GM12872 (cell line): ENCODE data around the gene DNAAF1.

Experiments used
- TF ChIP-seq, protein P1 (sequence below): IDR thresholded peaks from 3 replicates; pipeline ENCODE4 v1.5.1; 2011; ENCODE audit warnings: low read depth, mild to moderate bottlenecking, low read length, moderate library complexity; ENCODE audit not compliant: insufficient read depth

The DNAAF1 gene

DNA sequence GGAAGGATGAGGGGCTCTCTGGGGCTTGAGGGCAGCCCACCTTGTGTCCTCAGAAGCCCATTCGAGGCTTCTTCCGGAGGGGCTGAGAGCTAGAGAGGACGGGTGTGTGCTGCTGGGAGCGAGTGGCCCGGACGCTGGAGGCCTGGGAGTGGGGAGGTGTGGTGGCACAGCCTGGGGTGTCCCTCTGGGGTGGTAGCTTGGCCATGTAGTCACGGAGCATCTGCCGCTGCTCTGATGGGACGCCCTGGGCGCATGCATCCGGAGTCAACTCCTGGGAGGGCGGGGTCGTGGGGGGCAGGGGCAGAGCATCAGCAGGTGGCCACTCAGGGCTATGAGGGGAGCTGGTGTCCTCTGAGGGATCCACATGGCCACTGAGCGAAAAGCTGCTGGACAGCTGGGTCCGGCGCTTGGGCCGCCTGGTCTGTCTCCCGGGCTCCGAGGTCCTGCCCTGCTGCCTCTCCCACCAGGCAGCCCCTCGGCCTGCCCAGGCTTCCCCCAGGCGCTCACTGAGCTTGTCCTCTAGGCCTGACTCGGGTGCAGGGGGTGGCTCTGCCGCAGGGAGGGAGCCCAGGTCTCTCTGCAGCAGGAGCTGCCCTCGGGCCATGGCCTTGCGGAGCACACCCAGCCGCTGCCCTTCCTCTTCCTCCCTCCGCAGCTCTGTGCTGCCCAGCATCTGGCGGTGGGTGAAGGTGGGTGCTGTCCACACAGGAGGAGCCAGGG, 33.9 kb downstream of the DNAAF1 start:
- TF ChIP-seq, protein P1, sequence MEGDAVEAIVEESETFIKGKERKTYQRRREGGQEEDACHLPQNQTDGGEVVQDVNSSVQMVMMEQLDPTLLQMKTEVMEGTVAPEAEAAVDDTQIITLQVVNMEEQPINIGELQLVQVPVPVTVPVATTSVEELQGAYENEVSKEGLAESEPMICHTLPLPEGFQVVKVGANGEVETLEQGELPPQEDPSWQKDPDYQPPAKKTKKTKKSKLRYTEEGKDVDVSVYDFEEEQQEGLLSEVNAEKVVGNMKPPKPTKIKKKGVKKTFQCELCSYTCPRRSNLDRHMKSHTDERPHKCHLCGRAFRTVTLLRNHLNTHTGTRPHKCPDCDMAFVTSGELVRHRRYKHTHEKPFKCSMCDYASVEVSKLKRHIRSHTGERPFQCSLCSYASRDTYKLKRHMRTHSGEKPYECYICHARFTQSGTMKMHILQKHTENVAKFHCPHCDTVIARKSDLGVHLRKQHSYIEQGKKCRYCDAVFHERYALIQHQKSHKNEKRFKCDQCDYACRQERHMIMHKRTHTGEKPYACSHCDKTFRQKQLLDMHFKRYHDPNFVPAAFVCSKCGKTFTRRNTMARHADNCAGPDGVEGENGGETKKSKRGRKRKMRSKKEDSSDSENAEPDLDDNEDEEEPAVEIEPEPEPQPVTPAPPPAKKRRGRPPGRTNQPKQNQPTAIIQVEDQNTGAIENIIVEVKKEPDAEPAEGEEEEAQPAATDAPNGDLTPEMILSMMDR, result no peak

DNA sequence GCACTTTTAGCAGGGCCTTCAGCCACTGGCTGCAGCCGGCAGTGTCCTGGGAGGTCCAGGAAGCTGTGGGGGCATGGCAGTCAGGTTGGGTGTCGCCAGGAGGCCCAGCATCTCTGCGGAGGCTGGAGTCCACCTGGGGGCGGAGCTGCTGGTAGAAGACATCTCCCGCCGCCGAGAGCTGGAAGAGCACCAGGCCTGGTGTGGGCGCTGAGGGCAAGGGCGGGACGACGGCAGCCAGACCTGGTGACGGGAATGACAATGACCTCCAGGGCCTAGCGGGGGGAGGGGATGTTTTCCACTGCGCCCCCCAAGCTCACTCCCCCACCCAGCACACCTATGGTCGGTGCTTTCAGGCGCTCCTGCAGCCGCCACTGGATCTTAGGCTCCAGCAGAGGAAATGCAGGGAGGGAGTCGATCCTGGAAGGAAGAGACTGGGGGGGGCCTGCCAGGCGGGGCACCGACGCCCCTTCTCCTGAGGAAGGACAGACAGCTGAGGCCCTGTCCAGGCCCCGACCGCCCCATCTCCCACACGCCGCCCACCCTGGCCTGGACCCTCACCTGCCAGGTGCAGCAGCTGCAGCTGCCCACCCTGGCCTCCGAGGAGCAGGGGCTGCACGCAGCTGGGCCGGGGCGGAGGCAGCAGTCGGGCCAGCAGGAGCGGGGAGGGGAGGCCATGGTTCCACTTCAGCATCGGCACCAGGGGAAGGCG, 34.7 kb downstream of the DNAAF1 start:
- TF ChIP-seq, protein P1, result no peak

DNA sequence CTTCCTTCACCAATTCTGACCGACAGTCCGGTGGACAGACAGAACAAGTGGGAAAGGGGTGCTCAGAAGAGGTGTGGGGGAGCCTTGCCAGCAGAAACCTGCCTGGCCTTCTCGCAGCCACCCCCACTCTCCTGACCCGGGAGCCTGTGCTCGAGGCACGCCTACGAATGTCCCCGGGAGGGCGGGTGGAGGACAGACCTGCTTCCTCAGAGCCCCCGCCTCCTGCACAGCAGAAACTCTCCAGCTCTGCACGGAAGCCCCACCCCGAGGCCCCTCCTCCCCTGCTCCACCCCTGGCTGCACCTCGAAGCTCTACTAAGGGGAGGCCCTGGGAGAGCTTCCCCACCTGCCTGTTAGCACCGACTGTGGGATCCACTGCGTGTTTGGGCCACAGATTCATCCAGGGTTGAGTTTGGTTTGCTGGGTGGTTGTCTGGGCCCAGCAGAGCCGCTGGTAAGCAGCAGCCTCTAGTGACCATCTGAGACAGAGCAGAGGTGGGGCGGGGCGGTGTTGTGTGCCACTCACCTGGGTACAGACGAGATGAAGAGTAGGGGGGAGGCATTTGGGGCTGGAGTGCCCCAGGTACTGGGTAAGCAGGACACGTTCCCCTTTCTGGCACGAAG, 35.5 kb downstream of the DNAAF1 start:
- TF ChIP-seq, protein P1, result no peak

DNA sequence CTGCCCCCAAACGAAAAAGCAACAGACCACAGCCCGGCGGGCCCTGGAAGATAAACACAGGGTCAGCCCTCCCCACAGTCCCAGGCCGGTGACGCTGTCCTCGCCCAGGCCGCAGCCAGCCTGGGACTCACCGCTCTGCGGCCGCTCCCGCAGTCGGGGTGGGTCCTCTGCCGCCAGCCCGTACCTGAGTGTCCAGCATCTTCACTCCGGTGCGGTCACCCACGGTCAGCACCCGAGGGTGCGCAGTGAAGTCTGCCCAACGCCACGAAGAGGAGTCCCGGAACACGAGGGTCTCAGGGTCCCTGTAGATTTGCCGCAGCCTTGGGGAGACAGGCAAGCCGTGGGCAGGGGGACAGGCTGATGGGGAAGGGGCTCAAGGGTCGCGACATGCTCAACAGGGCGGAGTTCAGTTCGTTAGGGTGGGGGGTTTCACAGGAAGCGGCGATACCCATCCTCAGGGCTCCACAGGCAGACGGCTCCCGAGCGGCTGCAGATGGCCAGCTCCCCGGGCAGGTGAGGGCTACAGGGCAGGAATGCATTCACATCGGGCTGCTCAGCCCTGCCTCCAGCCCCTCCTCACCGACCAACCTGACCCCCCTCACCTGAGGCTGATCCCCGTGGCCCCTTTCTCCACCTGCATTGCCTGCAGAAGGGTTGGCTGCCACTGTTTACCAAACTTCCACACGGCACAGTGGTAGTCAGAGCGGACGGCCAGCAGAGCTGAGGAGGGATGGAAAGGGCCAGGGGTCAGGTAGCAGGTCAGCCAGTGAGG, 36.2 kb downstream of the DNAAF1 start:
- TF ChIP-seq, protein P1, result no peak

DNA sequence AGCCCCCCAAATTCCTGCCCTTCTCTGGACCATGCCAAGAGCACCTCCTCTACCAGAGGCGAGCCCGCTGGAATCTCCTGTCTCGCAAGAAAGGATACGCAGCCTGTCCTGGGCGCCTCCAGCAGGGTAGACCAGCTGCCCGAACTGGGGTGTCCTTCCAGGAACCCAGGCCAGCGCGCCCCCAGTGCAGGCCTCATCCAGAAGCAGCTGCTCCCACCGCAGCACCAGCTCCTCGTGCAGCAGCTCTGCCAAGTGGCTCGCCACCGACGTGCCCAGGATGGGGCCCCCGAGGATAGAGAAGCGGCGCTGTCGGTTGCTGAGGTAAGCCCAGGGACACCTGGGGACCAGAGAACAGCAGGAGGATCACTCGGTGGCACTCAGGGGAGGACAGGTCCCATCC, 37.0 kb downstream of the DNAAF1 start:
- TF ChIP-seq, protein P1, result no peak

DNA sequence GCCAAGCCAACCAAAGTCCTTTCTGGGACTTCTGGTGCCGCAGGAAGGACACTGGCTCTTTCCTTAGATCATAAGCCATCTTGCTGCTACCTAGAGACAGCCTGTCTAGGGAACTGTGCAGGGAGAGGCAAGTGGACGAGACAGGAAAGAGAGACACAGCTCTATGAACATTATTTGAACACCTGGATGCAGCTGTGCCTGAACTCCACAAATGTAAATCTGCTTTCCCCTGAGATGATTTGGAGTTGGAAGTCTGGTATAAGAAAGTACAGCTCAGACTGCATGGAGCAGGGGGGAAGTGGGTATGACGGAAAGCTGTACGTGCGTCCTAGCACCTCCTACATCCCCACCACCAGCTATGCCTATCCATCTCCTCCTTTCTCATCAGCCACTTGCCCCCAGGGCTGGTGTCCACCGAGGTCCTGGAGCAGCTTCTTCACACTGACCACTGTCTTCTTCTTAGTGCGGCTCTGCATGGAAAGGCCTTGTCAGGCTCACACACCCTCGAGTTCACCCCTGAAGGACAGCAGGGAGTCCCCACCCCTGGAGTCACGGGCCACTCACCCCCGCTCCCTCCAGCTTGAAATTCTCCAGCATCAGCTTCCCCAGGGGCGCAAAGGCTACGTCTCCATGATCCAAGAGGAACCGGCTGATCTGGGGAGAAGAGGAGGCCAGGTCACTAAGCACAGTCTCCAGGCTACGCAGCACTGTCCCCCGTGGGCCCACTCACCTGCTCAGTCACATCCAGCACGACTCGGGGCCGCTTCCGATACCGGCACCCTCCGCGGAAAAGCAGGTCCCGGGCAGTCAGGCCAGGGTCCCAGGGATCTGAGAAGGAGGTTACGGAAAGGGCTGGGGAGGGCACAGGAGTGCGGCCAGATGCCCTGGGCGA, 37.8 kb downstream of the DNAAF1 start:
- TF ChIP-seq, protein P1, result no peak

DNA sequence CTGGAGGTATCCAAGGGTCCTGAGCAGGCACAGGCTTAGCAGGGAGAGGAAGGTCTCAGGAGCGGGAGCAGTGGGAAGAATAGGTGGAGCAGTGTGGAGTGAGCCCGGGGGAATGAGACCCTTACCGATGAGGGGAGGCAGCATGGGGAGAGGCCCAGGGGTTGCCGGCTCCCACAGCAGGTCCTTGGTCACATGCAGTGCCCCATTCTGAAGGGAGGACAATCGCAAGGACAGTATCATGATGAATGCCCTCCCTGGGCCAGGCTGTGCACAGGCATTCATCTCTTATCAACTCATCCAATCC, 38.4 kb downstream of the DNAAF1 start:
- TF ChIP-seq, protein P1, result no peak
